Neuronal stem cell (in vitro differentiated cells): Measurements from ENCODE around the gene CLASRP.
"Not testable (repeated sequence)": the region's sequence is repeated elsewhere in the genome, so short reads cannot be mapped to it uniquely, and the experiment has no call there.

ENCODE experiments used
- DNase-seq: peaks from one replicate; pipeline ENCODE4 v3.0.0-alpha.2; 2013; ENCODE audit warnings: low spot score
- H2AFZ ChIP-seq: one replicate; pipeline ENCODE4 v1.6.1; 2013; ENCODE audit warnings: mild to moderate bottlenecking, low read length, inconsistent platforms
- H2AK5ac ChIP-seq: 2 replicates; pipeline ENCODE4 v1.6.1; 2013; ENCODE audit warnings: low read depth, mild to moderate bottlenecking, inconsistent platforms, low read length, moderate library complexity, mixed read lengths
- H2BK120ac ChIP-seq: 2 replicates; pipeline ENCODE4 v1.6.1; 2013; ENCODE audit warnings: low read depth, mild to moderate bottlenecking, inconsistent platforms, low read length, moderate library complexity, mixed read lengths
- H2BK12ac ChIP-seq: one replicate; pipeline ENCODE4 v1.6.1; 2013; ENCODE audit warnings: low read length, inconsistent platforms
- H2BK15ac ChIP-seq: 2 replicates; pipeline ENCODE4 v1.6.1; 2013; ENCODE audit warnings: mild to moderate bottlenecking, low read length, inconsistent platforms, mixed read lengths
- H2BK5ac ChIP-seq: one replicate; pipeline ENCODE4 v1.6.1; 2013; ENCODE audit warnings: inconsistent platforms, mild to moderate bottlenecking, low read length, moderate library complexity
- H3K14ac ChIP-seq: one replicate; pipeline ENCODE4 v1.6.1; 2013; ENCODE audit warnings: low read length, inconsistent platforms
- H3K18ac ChIP-seq: 2 replicates; pipeline ENCODE4 v1.6.1; 2013; ENCODE audit warnings: low read length, inconsistent platforms
- H3K23ac ChIP-seq: 2 replicates; pipeline ENCODE4 v1.6.1; 2013; ENCODE audit warnings: low read depth, mild to moderate bottlenecking, mixed read lengths, low read length, inconsistent platforms; ENCODE audit not compliant: poor library complexity
- H3K27ac ChIP-seq: replicated peaks from 3 replicates; pipeline ENCODE4 v1.5.1; 2013; ENCODE audit warnings: low read length, inconsistent platforms
- H3K27me3 ChIP-seq, 3 experiments: 2 replicates each; pipeline ENCODE4 v1.6.1; 2013; ENCODE audit warnings: low read length in 3 of 3, mild to moderate bottlenecking in 2 of 3, inconsistent platforms in 1 of 3, low read depth in 1 of 3, mixed read lengths in 1 of 3, moderate library complexity in 1 of 3; ENCODE audit not compliant: control insufficient read depth in 3 of 3, insufficient read depth in 3 of 3
- H3K36me3 ChIP-seq, 2 donors: replicated peaks in 1 of 2; 2 replicates each; pipeline ENCODE4 v1.6.1; 2013; ENCODE audit warnings: low read length in 2 of 2; ENCODE audit not compliant: control insufficient read depth in 2 of 2, insufficient read depth in 2 of 2
- H3K4ac ChIP-seq: 2 replicates; pipeline ENCODE4 v1.6.1; 2013; ENCODE audit warnings: inconsistent platforms, mild to moderate bottlenecking, low read length, moderate library complexity
- H3K4me1 ChIP-seq, 2 donors: 1 replicate in 1 of 2; 2 replicates in 1 of 2; pipeline ENCODE4 v1.6.1; 2013; ENCODE audit warnings: low read length in 2 of 2, low read depth in 1 of 2; ENCODE audit not compliant: control insufficient read depth in 2 of 2, insufficient read depth in 1 of 2
- H3K4me2 ChIP-seq: one replicate; pipeline ENCODE4 v1.6.1; 2013; ENCODE audit warnings: mild to moderate bottlenecking, low read length, inconsistent platforms; ENCODE audit not compliant: insufficient read depth, poor library complexity, severe bottlenecking
- H3K4me3 ChIP-seq, 2 donors: 2 replicates each; pipeline ENCODE4 v1.5.1; 2013; ENCODE audit warnings: low read length in 2 of 2, mild to moderate bottlenecking in 2 of 2, inconsistent platforms in 1 of 2, moderate library complexity in 1 of 2
- H3K79me1 ChIP-seq: one replicate; pipeline ENCODE4 v1.6.1; 2013; ENCODE audit warnings: low read depth, mild to moderate bottlenecking, inconsistent platforms, low read length, moderate library complexity
- H3K9ac ChIP-seq: one replicate; pipeline ENCODE4 v1.6.1; 2013; ENCODE audit warnings: mild to moderate bottlenecking, low read depth, low read length, inconsistent platforms; ENCODE audit not compliant: poor library complexity
- H3K9me3 ChIP-seq, 2 donors: replicated peaks in 1 of 2; 2 replicates each; pipeline versions ENCODE3 to v1.6.1; 2013; ENCODE audit warnings: low read length in 2 of 2, mild to moderate bottlenecking in 2 of 2, inconsistent platforms in 1 of 2, low read depth in 1 of 2, mixed read lengths in 1 of 2, moderate library complexity in 1 of 2; ENCODE audit not compliant: control insufficient read depth in 2 of 2, insufficient read depth in 1 of 2
- H4K8ac ChIP-seq: one replicate; pipeline ENCODE4 v1.6.1; 2013; ENCODE audit warnings: low read depth, mild to moderate bottlenecking, inconsistent platforms, low read length, moderate library complexity
- H4K91ac ChIP-seq: one replicate; pipeline ENCODE4 v1.6.1; 2013; ENCODE audit warnings: low read length, low read depth, mild to moderate bottlenecking, inconsistent platforms; ENCODE audit not compliant: poor library complexity
- WGBS, 2 donors: extraction: QIAGEN DNeasy Blood & Tissue Kit; methylation state at CpG; one replicate each; pipeline ENCODE4 v1.1.7; 2013; ENCODE audit warnings: missing lambda C conversion rate in 2 of 2, mixed read lengths in 1 of 2; ENCODE audit not compliant: insufficient read length in 2 of 2, insufficient replicate concordance in 1 of 2; ENCODE audit errors: extremely low coverage in 2 of 2; 5-methylcytosine and 5-hydroxymethylcytosine counted together

Gene CLASRP

GRCh38 chr19:45117167-45117594, 78.3 kb downstream of the CLASRP start:
- Histone ChIP-seq H3K23ac (peak overlapping the region; percentile 80), H2BK5ac (no peak overlapping the region), H3K9me3 (peaks cover 0 to 2% of the 10 kb centered on the region in 2 donors), H3K4ac (no peak overlapping the region), H2AFZ (no peak overlapping the region), H3K14ac (peak overlapping the region; percentile 38), H4K8ac (no peak overlapping the region), H3K79me1 (peaks cover 43% of the 10 kb centered on the region), H3K4me3 (no peak overlapping the region), H3K27ac (no peak overlapping the region), H3K4me1 (peaks cover 16 to 21% of the 10 kb centered on the region in 2 donors), H3K18ac (no peak overlapping the region), H2BK12ac (no peak overlapping the region), H3K27me3 (no peaks in the 10 kb centered on the region), H3K9ac (peak overlapping the region; percentile 60), H2AK5ac (no peak overlapping the region), H2BK120ac (no peak overlapping the region), H2BK15ac (no peak overlapping the region), H4K91ac (no peak overlapping the region), H3K36me3 (no peaks in the 10 kb centered on the region), H3K4me2 (no peak overlapping the region)
- no CpG with 5 or more reads among the region's 16 CpGs for WGBS, 2 donors
- DNase-seq = no peak

- Histone ChIP-seq H4K91ac (no peak overlapping the region), H3K18ac (peak overlapping the region; percentile 38), H2BK12ac (no peak overlapping the region), H3K23ac (peak overlapping the region; percentile 55), H2BK120ac (no peak overlapping the region), H2AFZ (no peak overlapping the region), H3K4me3 (no peak overlapping the region), H2BK15ac (no peak overlapping the region), H3K14ac (peak overlapping the region; percentile 38), H3K27me3 (no peaks in the 10 kb centered on the region), H3K9ac (peak overlapping the region; percentile 44), H2AK5ac (peak overlapping the region; percentile 88), H3K27ac (no peak overlapping the region), H3K9me3 (peaks cover 0 to 2% of the 10 kb centered on the region in 2 donors), H3K79me1 (peaks cover 39% of the 10 kb centered on the region), H2BK5ac (no peak overlapping the region), H3K4ac (no peak overlapping the region), H4K8ac (no peak overlapping the region), H3K4me2 (no peak overlapping the region), H3K36me3 (no peaks in the 10 kb centered on the region), H3K4me1 (peaks cover 16 to 21% of the 10 kb centered on the region in 2 donors)
- DNase-seq = no peak
- no CpG with 5 or more reads among the region's 12 CpGs for WGBS, 2 donors
Measured at GRCh38 chr19:45117671-45118070, 78.8 kb downstream of the CLASRP start.

GRCh38 chr19:45118106-45118505, 79.3 kb downstream of the CLASRP start:
- Histone ChIP-seq H2BK15ac (no peak overlapping the region), H3K4me2 (no peak overlapping the region), H2BK5ac (no peak overlapping the region), H2BK12ac (no peak overlapping the region), H3K4ac (no peak overlapping the region), H3K14ac (peak overlapping the region; percentile 38), H3K18ac (no peak overlapping the region), H3K79me1 (peaks cover 41% of the 10 kb centered on the region), H2AFZ (no peak overlapping the region), H4K91ac (no peak overlapping the region), H4K8ac (no peak overlapping the region), H3K27ac (no peak overlapping the region), H3K9ac (no peak overlapping the region), H3K27me3 (no peaks in the 10 kb centered on the region), H3K4me3 (no peak overlapping the region), H2AK5ac (no peak overlapping the region), H3K36me3 (no peaks in the 10 kb centered on the region), H2BK120ac (no peak overlapping the region), H3K23ac (no peak overlapping the region), H3K4me1 (peaks cover 16 to 21% of the 10 kb centered on the region in 2 donors), H3K9me3 (peaks cover 0 to 2% of the 10 kb centered on the region in 2 donors)
- no CpG with 5 or more reads among the region's 5 CpGs for WGBS, 2 donors
- no peak for DNase-seq

GRCh38 chr19:45118591-45119355, 79.9 kb downstream of the CLASRP start:
- DNase-seq = not testable (repeated sequence)
- WGBS, 2 donors = no CpG with 5 or more reads among the region's 18 CpGs

More at GRCh38 chr19:45118591-45119355, 79.9 kb downstream of the CLASRP start:
- not testable (repeated sequence) for H2BK120ac ChIP-seq, H3K27me3 ChIP-seq, H3K9ac ChIP-seq, H3K36me3 ChIP-seq, H3K23ac ChIP-seq, H2AK5ac ChIP-seq, H3K4ac ChIP-seq, H3K14ac ChIP-seq, H2BK15ac ChIP-seq, H3K9me3 ChIP-seq, H3K18ac ChIP-seq, H4K8ac ChIP-seq, H2BK12ac ChIP-seq, H3K27ac ChIP-seq, H3K4me2 ChIP-seq, H2BK5ac ChIP-seq, H4K91ac ChIP-seq, H2AFZ ChIP-seq, H3K4me3 ChIP-seq
- Histone ChIP-seq H3K4me1 (peaks cover 16 to 17% of the 10 kb centered on the region in 2 donors), H3K79me1 (peaks cover 43% of the 10 kb centered on the region)
